Keratinocyte (primary cell): ENCODE data around the gene ZNF248. TPM values are rescaled to one million over a fixed set of nuclear protein-coding genes. Genes with fewer than 3 reads are reported as not detected.

Experiments used
- DNase-seq: peaks from one replicate; pipeline ENCODE4 v3.0.0-alpha.2; 2011; ENCODE audit warnings: low read depth, missing footprints, low spot score
- FAIRE-seq: peaks from 2 replicates; lab custom pipeline; 2011; peaks lifted over from hg19 to GRCh38; lab: Jason Lieb, UNC
- H2AFZ ChIP-seq: 2 replicates; pipeline ENCODE4 v1.6.0; 2012; ENCODE audit warnings: low read length, control low read depth, inconsistent platforms; ENCODE audit not compliant: control insufficient read depth
- H3K27ac ChIP-seq: 2 replicates; pipeline ENCODE4 v1.5.1; 2011; ENCODE audit warnings: low read length; ENCODE audit not compliant: control insufficient read depth, insufficient read depth
- H3K27me3 ChIP-seq: 3 replicates; pipeline ENCODE4 v1.6.0; 2011; ENCODE audit warnings: low read length; ENCODE audit not compliant: control insufficient read depth, insufficient read depth; ENCODE audit errors: extremely low read depth
- H3K36me3 ChIP-seq, 2 experiments: 2 replicates in 1 of 2; 3 replicates in 1 of 2; pipeline ENCODE4 v1.5.1; 2011; ENCODE audit warnings: low read length in 2 of 2, mild to moderate bottlenecking in 1 of 2; ENCODE audit not compliant: control insufficient read depth in 2 of 2, insufficient read depth in 2 of 2; ENCODE audit errors: extremely low read depth in 1 of 2
- H3K4me1 ChIP-seq: 3 replicates; pipeline ENCODE4 v1.5.1; 2011; ENCODE audit warnings: low read length; ENCODE audit not compliant: control insufficient read depth, insufficient read depth; ENCODE audit errors: extremely low read depth
- H3K4me2 ChIP-seq: 3 replicates; pipeline ENCODE4 v1.6.0; 2011; ENCODE audit warnings: low read depth, low read length; ENCODE audit not compliant: control insufficient read depth, insufficient read depth; ENCODE audit errors: extremely low read depth
- H3K4me3 ChIP-seq, 3 experiments: fragments of 200-600 bp in 1 of 3; sonication (generic) in 1 of 3; 2 replicates in 2 of 3; 3 replicates in 1 of 3; pipeline ENCODE4 v1.5.1; 2011 to 2016; ENCODE audit warnings: low read length in 3 of 3, mild to moderate bottlenecking in 3 of 3, control low read depth in 2 of 3, inconsistent platforms in 1 of 3, low read depth in 1 of 3, mixed read lengths in 1 of 3, mixed run types in 1 of 3, moderate library complexity in 1 of 3; ENCODE audit not compliant: control insufficient read depth in 2 of 3, insufficient read depth in 2 of 3; ENCODE audit errors: extremely low read depth in 1 of 3
- H3K79me2 ChIP-seq: 2 replicates; pipeline ENCODE4 v1.6.0; 2012; ENCODE audit warnings: low read length; ENCODE audit not compliant: control insufficient read depth, insufficient read depth
- H3K9ac ChIP-seq: 3 replicates; pipeline ENCODE4 v1.6.0; 2011; ENCODE audit warnings: low read length; ENCODE audit not compliant: control insufficient read depth, insufficient read depth; ENCODE audit errors: extremely low read depth
- H3K9me1 ChIP-seq: 3 replicates; pipeline ENCODE4 v1.6.0; 2011; ENCODE audit warnings: low read length; ENCODE audit not compliant: control insufficient read depth, insufficient read depth; ENCODE audit errors: extremely low read depth
- H3K9me3 ChIP-seq: 2 replicates; pipeline ENCODE4 v1.5.1; 2012; ENCODE audit warnings: low read depth, low read length; ENCODE audit not compliant: control insufficient read depth
- H4K20me1 ChIP-seq: 3 replicates; pipeline ENCODE4 v1.6.0; 2011; ENCODE audit warnings: low read length; ENCODE audit not compliant: control insufficient read depth, insufficient read depth; ENCODE audit errors: extremely low read depth
- EZH2 ChIP-seq: IDR thresholded peaks from one replicate; pipeline ENCODE4 v1.6.1; 2012; ENCODE audit warnings: inconsistent platforms, mild to moderate bottlenecking, low read length, moderate library complexity
- dilution Hi-C: fragments of 300-500 bp; cut with MboI; formaldehyde crosslinking; loops from one replicate; pipeline ENCODE4 v1.7.0; 2020; ENCODE audit warnings: low sequenced_read_pairs; ENCODE audit not compliant: extremely low pct_ligation_motif_present
- polyA plus RNA-seq, 5 experiments: library from polyadenylated mRNA; depleted of rRNA in 3 of 5; stranded (reverse) in 3 of 5; stranded (forward) in 1 of 5; unstranded in 1 of 5; fragments of >200 nt; gene quantifications; 1 replicate in 1 of 5; 2 replicates in 3 of 5; 3 replicates in 1 of 5; pipeline versions ENCODE4 v1.2.1 to v1.2.3, GENCODE V29; 2011 to 2012; ENCODE audit warnings: missing spikeins in 2 of 5, low read depth in 1 of 5, low replicate concordance in 1 of 5
- TF ChIP-seq, protein P1 (sequence below), 3 experiments: IDR thresholded peaks in 1 of 3; conservative IDR thresholded peaks in 1 of 3; optimal IDR thresholded peaks in 1 of 3; 2 replicates in 2 of 3; 3 replicates in 1 of 3; pipeline versions ENCODE3 to v1.5.1; 2011; ENCODE audit warnings: low read length in 3 of 3, mild to moderate bottlenecking in 3 of 3, moderate library complexity in 2 of 3, control low read depth in 1 of 3, inconsistent platforms in 1 of 3; ENCODE audit not compliant: insufficient read depth in 2 of 3; ENCODE audit errors: extremely low read depth in 1 of 3

The ZNF248 gene
- polyA plus RNA-seq, 1 donor (not counting 4 experiments of a cell fraction or from before 2014, with no cell fraction given): 4.9 TPM

DNA sequence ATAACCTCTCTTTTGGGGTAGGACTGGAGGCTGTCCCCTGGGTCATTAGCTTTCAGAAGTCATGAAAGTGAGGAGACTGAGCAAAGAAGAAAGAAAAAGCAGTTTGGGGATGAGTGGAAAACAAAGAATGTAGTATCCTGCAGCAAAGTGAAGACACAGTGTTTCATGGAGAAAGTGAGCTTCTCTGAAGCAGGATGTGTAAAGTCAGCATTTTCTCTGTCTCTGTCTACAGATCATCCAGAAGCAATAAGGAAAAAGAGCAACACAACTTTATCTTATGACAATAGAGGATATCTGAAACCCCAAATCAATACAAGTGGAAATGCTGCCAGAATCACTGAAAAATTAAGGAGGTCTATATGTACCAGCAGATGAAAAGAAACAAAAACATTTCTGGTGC is 28.4 kb upstream of the ZNF248 start:
- Histone ChIP-seq H3K9ac (no peak overlapping the region), H3K4me1 (no peaks in the 10 kb centered on the region), H2AFZ (no peak overlapping the region), H3K9me3 (no peaks in the 10 kb centered on the region), H3K27ac (no peak overlapping the region), H3K36me3 (no peaks in the 10 kb centered on the region), H3K27me3 (no peaks in the 10 kb centered on the region), H3K9me1 (no peaks in the 10 kb centered on the region), H4K20me1 (no peaks in the 10 kb centered on the region), H3K4me2 (no peak overlapping the region), H3K79me2 (no peaks in the 10 kb centered on the region), H3K4me3 (no peak overlapping the region)
- no peak for TF ChIP-seq EZH2
- TF ChIP-seq, protein P1, sequence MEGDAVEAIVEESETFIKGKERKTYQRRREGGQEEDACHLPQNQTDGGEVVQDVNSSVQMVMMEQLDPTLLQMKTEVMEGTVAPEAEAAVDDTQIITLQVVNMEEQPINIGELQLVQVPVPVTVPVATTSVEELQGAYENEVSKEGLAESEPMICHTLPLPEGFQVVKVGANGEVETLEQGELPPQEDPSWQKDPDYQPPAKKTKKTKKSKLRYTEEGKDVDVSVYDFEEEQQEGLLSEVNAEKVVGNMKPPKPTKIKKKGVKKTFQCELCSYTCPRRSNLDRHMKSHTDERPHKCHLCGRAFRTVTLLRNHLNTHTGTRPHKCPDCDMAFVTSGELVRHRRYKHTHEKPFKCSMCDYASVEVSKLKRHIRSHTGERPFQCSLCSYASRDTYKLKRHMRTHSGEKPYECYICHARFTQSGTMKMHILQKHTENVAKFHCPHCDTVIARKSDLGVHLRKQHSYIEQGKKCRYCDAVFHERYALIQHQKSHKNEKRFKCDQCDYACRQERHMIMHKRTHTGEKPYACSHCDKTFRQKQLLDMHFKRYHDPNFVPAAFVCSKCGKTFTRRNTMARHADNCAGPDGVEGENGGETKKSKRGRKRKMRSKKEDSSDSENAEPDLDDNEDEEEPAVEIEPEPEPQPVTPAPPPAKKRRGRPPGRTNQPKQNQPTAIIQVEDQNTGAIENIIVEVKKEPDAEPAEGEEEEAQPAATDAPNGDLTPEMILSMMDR (optimal IDR thresholded peaks at IDR 0.05 in 1 of 3, IDR thresholded peaks at IDR 0.05 in 1 of 3, conservative IDR thresholded peaks at IDR 0.05 in 1 of 3; ENCODE audit: extremely low read depth in 1 of 3, insufficient read depth in 2 of 3, low read length in 3 of 3): no peak
- FAIRE-seq (no peak), DNase-seq (no peak)
- dilution Hi-C loops: no loop called here

DNA sequence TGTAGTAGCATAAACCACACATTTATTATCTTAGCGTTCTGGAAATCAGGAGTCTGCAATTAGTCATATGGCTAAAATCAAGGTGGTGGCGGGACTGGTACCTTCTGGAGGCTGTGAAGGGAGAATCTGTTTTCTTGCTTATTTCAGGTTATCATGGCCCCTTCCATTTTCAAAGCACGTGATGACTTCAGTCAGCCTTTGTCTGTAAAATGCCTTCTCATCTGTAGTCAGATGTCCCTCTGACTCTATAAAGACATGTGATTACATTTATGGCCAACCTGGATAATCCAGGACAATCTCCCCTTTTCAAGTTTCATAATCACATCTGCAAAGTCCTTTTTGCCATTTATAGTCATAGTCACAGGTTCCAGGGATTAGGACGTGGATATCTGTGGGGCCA is 15.5 kb upstream of the ZNF248 start:
- no peaks in the 10 kb centered on the region for H3K36me3 ChIP-seq
- H3K27me3 ChIP-seq: no peaks in the 10 kb centered on the region
- FAIRE-seq: no peak
- no peaks in the 10 kb centered on the region for H3K79me2 ChIP-seq
- dilution Hi-C loops: no loop called here
- H3K27ac ChIP-seq: no peak overlapping the region
- no peaks in the 10 kb centered on the region for H4K20me1 ChIP-seq
- H2AFZ ChIP-seq: no peak overlapping the region
- H3K9ac ChIP-seq: no peak overlapping the region
- H3K9me3 ChIP-seq: no peaks in the 10 kb centered on the region
- no peak for DNase-seq
- H3K4me2 ChIP-seq: no peak overlapping the region
- H3K9me1 ChIP-seq: no peaks in the 10 kb centered on the region
- TF ChIP-seq, protein P1 (optimal IDR thresholded peaks at IDR 0.05 in 1 of 3, IDR thresholded peaks at IDR 0.05 in 1 of 3, conservative IDR thresholded peaks at IDR 0.05 in 1 of 3; ENCODE audit: extremely low read depth in 1 of 3, insufficient read depth in 2 of 3, low read length in 3 of 3): no peak
- TF ChIP-seq EZH2: no peak
- H3K4me3 ChIP-seq: no peak overlapping the region
- H3K4me1 ChIP-seq: no peaks in the 10 kb centered on the region
